Endothelial cell of umbilical vein (primary cell): ENCODE measurements around the gene MAML2.

Experiments
- EZH2 ChIP-seq: IDR thresholded peaks from 2 replicates; pipeline ENCODE4 v1.6.1; 2012; ENCODE audit warnings: borderline replicate concordance, low read depth, mild to moderate bottlenecking, moderate library complexity, low read length, inconsistent platforms; ENCODE audit not compliant: severe bottlenecking
- FOS ChIP-seq: IDR thresholded peaks from 2 replicates; pipeline ENCODE4 v1.6.1; 2011; ENCODE audit warnings: mild to moderate bottlenecking, low read length, moderate library complexity, borderline replicate concordance; ENCODE audit not compliant: insufficient read depth
- GATA2 ChIP-seq: IDR thresholded peaks from 2 replicates; pipeline ENCODE4 v1.7.0; 2011; ENCODE audit warnings: low read depth, mild to moderate bottlenecking, moderate library complexity, mixed read lengths, low read length; ENCODE audit not compliant: insufficient read length, insufficient read depth
- JUN ChIP-seq: IDR thresholded peaks from 2 replicates; pipeline ENCODE4 v1.6.1; 2011; ENCODE audit warnings: borderline replicate concordance, low read depth; ENCODE audit not compliant: insufficient read length, insufficient read depth
- MYC ChIP-seq: IDR thresholded peaks from one replicate; pipeline ENCODE4 v1.6.1; 2011; ENCODE audit warnings: mild to moderate bottlenecking, low read depth, low read length
- POLR2A ChIP-seq: IDR thresholded peaks from 2 replicates; pipeline ENCODE4 v1.6.1; 2012; ENCODE audit warnings: low read depth, mild to moderate bottlenecking, control low read depth, low read length
- POLR2AphosphoS5 ChIP-seq: IDR thresholded peaks from 2 replicates; pipeline ENCODE4 v1.6.1; 2012; ENCODE audit warnings: low read depth, mild to moderate bottlenecking, control low read depth, low read length, moderate library complexity; ENCODE audit not compliant: insufficient read depth
- TF ChIP-seq, protein P1 (sequence below), 2 donors: IDR thresholded peaks; 1 replicate in 1 of 2; 2 replicates in 1 of 2; pipeline ENCODE4 v1.5.1; 2011; ENCODE audit warnings: low read length in 2 of 2, mild to moderate bottlenecking in 2 of 2, moderate library complexity in 2 of 2, control low read depth in 1 of 2, inconsistent platforms in 1 of 2, low read depth in 1 of 2; ENCODE audit not compliant: insufficient read depth in 1 of 2; ENCODE audit errors: extremely low read depth in 1 of 2
- TF ChIP-seq, protein P2 (sequence below): IDR thresholded peaks from 2 replicates; pipeline ENCODE4 v1.6.1; 2011; ENCODE audit not compliant: insufficient read depth, insufficient read length

DNA sequence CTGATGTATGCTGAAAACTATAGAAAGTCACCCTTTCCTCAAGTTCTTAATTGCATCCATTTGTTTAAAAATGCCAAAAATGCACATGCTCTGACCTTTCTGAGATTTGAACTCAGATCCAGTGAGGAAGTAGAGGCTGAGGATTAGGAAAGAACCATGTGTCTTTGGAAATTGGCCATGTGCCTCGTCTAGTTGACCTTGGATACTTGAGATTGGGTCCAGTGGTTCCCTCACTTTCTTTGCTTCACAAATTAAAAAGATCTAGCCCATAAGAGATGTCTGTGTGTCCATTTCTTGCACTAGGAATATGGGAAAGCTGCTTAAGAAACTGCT is 128.3 kb downstream of the MAML2 start:
- TF ChIP-seq EZH2 (no peak), GATA2 (no peak), POLR2A (no peak), MYC (no peak), JUN (no peak), POLR2AphosphoS5 (no peak), FOS (no peak)
- TF ChIP-seq, protein P1, sequence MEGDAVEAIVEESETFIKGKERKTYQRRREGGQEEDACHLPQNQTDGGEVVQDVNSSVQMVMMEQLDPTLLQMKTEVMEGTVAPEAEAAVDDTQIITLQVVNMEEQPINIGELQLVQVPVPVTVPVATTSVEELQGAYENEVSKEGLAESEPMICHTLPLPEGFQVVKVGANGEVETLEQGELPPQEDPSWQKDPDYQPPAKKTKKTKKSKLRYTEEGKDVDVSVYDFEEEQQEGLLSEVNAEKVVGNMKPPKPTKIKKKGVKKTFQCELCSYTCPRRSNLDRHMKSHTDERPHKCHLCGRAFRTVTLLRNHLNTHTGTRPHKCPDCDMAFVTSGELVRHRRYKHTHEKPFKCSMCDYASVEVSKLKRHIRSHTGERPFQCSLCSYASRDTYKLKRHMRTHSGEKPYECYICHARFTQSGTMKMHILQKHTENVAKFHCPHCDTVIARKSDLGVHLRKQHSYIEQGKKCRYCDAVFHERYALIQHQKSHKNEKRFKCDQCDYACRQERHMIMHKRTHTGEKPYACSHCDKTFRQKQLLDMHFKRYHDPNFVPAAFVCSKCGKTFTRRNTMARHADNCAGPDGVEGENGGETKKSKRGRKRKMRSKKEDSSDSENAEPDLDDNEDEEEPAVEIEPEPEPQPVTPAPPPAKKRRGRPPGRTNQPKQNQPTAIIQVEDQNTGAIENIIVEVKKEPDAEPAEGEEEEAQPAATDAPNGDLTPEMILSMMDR (IDR thresholded peaks at IDR 0.05; ENCODE audit: extremely low read depth in 1 of 2, insufficient read depth in 1 of 2, low read depth in 1 of 2, low read length in 2 of 2): no peak
- TF ChIP-seq, protein P2, sequence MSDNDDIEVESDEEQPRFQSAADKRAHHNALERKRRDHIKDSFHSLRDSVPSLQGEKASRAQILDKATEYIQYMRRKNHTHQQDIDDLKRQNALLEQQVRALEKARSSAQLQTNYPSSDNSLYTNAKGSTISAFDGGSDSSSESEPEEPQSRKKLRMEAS: no peak
